Hepatic stellate cell (primary cell): ENCODE measurements around the gene TARM1.
"Not testable (repeated sequence)": the region's sequence is repeated elsewhere in the genome, so short reads cannot be mapped to it uniquely, and the experiment has no call there.

Experiments used
- DNase-seq: peaks from one replicate; pipeline ENCODE4 v3.0.0; 2011; ENCODE audit warnings: low spot score

TARM1 gene

GRCh38 chr19:54099903-54100255 is 18.7 kb upstream of the TARM1 start:
- not testable (repeated sequence) for DNase-seq

GRCh38 chr19:54099190-54099902 is 18.2 kb upstream of the TARM1 start:
- DNase-seq: no peak

GRCh38 chr19:54096617-54097106 is 15.5 kb upstream of the TARM1 start:
- DNase-seq: peak; percentile 44

GRCh38 chr19:54095859-54096616 is 14.9 kb upstream of the TARM1 start:
- DNase-seq: peak; percentile 68

GRCh38 chr19:54095136-54095858 is 14.1 kb upstream of the TARM1 start:
- no peak for DNase-seq

- no peak for DNase-seq
These were observed 13.3 kb upstream of the TARM1 start for GRCh38 chr19:54094426-54095000.

- no peak for DNase-seq
These were observed 3.2 kb upstream of the TARM1 start for GRCh38 chr19:54084410-54084809.

- DNase-seq: no peak
These were observed 3.8 kb downstream of the TARM1 start for GRCh38 chr19:54077334-54077733.

- no peak for DNase-seq
These were observed 6.3 kb downstream of the TARM1 start for GRCh38 chr19:54074851-54075250.

- DNase-seq: no peak
These were observed 7.3 kb downstream of the TARM1 start for GRCh38 chr19:54073829-54074228.

GRCh38 chr19:54069470-54069869 is 11.7 kb downstream of the TARM1 start:
- DNase-seq: no peak

GRCh38 chr19:54063350-54064116 is 17.6 kb downstream of the TARM1 start, which contains the start of gene VSTM1:
TSS of gene VSTM1 (minus strand) at chr19:54063897. CDS start at chr19:54063777, 120 bp downstream.
- no peak for DNase-seq

- no peak for DNase-seq
These were observed 18.5 kb downstream of the TARM1 start for GRCh38 chr19:54062643-54063042.

- DNase-seq: no peak
These were observed 33.5 kb downstream of the TARM1 start for GRCh38 chr19:54047616-54048015.

GRCh38 chr19:54045771-54046170 is 35.4 kb downstream of the TARM1 start:
- DNase-seq: no peak

GRCh38 chr19:54042989-54043388 is 38.2 kb downstream of the TARM1 start:
- DNase-seq: no peak

GRCh38 chr19:54041969-54042606 is 39.1 kb downstream of the TARM1 start:
- DNase-seq: no peak

- DNase-seq: no peak
These were observed 41.2 kb downstream of the TARM1 start for GRCh38 chr19:54040003-54040402.

GRCh38 chr19:54036542-54036941 is 44.6 kb downstream of the TARM1 start:
- DNase-seq: not testable (repeated sequence)

GRCh38 chr19:54035215-54036178 is 45.7 kb downstream of the TARM1 start:
- DNase-seq: peak; percentile 89
